B cell (primary cell): Measurements from ENCODE around the gene CDK5RAP2. TPM values are rescaled to one million over a fixed set of nuclear protein-coding genes. Genes with fewer than 3 reads are reported as not detected.

Source experiments
- ATAC-seq: fragments of 200-7000 bp; cut with Tn5 transposase; one replicate; pipeline ENCODE4 v1.10.0; 2021; ENCODE audit warnings: low read depth, mild to moderate bottlenecking, moderate number of reproducible peaks, moderate library complexity
- CTCF ChIA-PET: fragments of 350-600 bp; sonication (Branson Sonifier 250); formaldehyde crosslinking; loops from one replicate; lab custom pipeline; 2021; ENCODE audit warnings: antibody characterized with exemption, inconsistent platforms; lab: Charles Lee
- POLR2A ChIA-PET: fragments of 350-600 bp; sonication (Branson Sonifier 250); formaldehyde crosslinking; loops from one replicate; lab custom pipeline; 2021; ENCODE audit warnings: antibody characterized with exemption; lab: Charles Lee
- DNase-seq: peaks from one replicate; pipeline ENCODE4 v3.0.0; 2013
- H2AFZ ChIP-seq: 2 replicates; pipeline ENCODE4 v1.6.1; 2012; ENCODE audit warnings: mild to moderate bottlenecking, low read depth, low read length; ENCODE audit not compliant: insufficient read depth, poor library complexity, severe bottlenecking
- H3K27ac ChIP-seq, 2 donors: 1 replicate in 1 of 2; 2 replicates in 1 of 2; pipeline ENCODE4 v1.5.1; 2012 to 2013; ENCODE audit warnings: low read length in 2 of 2, mild to moderate bottlenecking in 2 of 2, moderate library complexity in 1 of 2
- H3K27me3 ChIP-seq, 4 experiments: fragments of 200-600 bp in 1 of 4; sonication (generic) in 1 of 4; replicated peaks in 1 of 4; 1 replicate in 2 of 4; 2 replicates in 2 of 4; pipeline versions ENCODE4 v1.6.1 to v1.7.0; 2013 to 2016; ENCODE audit warnings: low read length in 3 of 4, mild to moderate bottlenecking in 2 of 4, mixed read lengths in 1 of 4, moderate library complexity in 1 of 4; ENCODE audit not compliant: insufficient read depth in 4 of 4, control insufficient read depth in 3 of 4; ENCODE audit errors: control extremely low read depth in 1 of 4
- H3K36me3 ChIP-seq, 2 experiments: replicated peaks in 1 of 2; 1 replicate in 1 of 2; 2 replicates in 1 of 2; pipeline versions ENCODE4 v1.6.1 to v1.7.1; 2013; ENCODE audit warnings: low read length in 1 of 2; ENCODE audit not compliant: insufficient read depth in 2 of 2, control insufficient read depth in 1 of 2; ENCODE audit errors: control extremely low read depth in 1 of 2, extremely low read depth in 1 of 2
- H3K4me1 ChIP-seq, 2 donors: fragments of 200-600 bp in 1 of 2; sonication (generic) in 1 of 2; 1 replicate in 1 of 2; 2 replicates in 1 of 2; pipeline versions ENCODE4 v1.5.1 to v1.6.1; 2013 to 2017; ENCODE audit warnings: low read length in 2 of 2; ENCODE audit not compliant: control insufficient read depth in 2 of 2, insufficient read depth in 2 of 2
- H3K4me2 ChIP-seq: replicated peaks from 2 replicates; pipeline ENCODE3; 2012; ENCODE audit warnings: mild to moderate bottlenecking, low read depth, low read length; ENCODE audit not compliant: poor library complexity, severe bottlenecking
- H3K4me3 ChIP-seq, 5 experiments: fragments of 200-600 bp in 1 of 5; sonication (generic) in 1 of 5; 1 replicate in 3 of 5; 2 replicates in 2 of 5; pipeline versions ENCODE4 v1.5.1 to v1.7.0; 2011 to 2016; ENCODE audit warnings: low read length in 4 of 5, mild to moderate bottlenecking in 4 of 5, low read depth in 2 of 5, control low read depth in 1 of 5, moderate library complexity in 1 of 5; ENCODE audit not compliant: insufficient read depth in 1 of 5; ENCODE audit errors: control extremely low read depth in 1 of 5, extremely low read depth in 1 of 5
- H3K79me2 ChIP-seq: fragments of 200-600 bp; sonication (generic); one replicate; pipeline ENCODE4 v1.6.0; 2016; ENCODE audit warnings: low read length; ENCODE audit not compliant: control insufficient read depth, insufficient read depth
- H3K9ac ChIP-seq: fragments of 200-600 bp; sonication (generic); 2 replicates; pipeline ENCODE4 v1.6.1; 2017; ENCODE audit warnings: mild to moderate bottlenecking, low read length, moderate library complexity
- H3K9me3 ChIP-seq, 3 donors: one replicate each; pipeline versions ENCODE4 v1.6.1 to v1.7.1; 2013; ENCODE audit warnings: low read length in 2 of 3; ENCODE audit not compliant: control insufficient read depth in 2 of 3, insufficient read depth in 1 of 3; ENCODE audit errors: control extremely low read depth in 1 of 3
- H4K20me1 ChIP-seq: 2 replicates; pipeline ENCODE4 v1.6.0; 2012; ENCODE audit warnings: mild to moderate bottlenecking, low read length; ENCODE audit not compliant: insufficient read depth, control insufficient read depth, poor library complexity, severe bottlenecking
- H3K27ac Mint-ChIP-seq: one replicate; pipeline ENCODE4 v1.8.0; 2021; ENCODE audit warnings: mixed read lengths
- H3K27me3 Mint-ChIP-seq: one replicate; pipeline ENCODE4 v1.8.0; 2021; ENCODE audit warnings: mixed read lengths
- H3K4me1 Mint-ChIP-seq: one replicate; pipeline ENCODE4 v1.8.0; 2021; ENCODE audit warnings: mixed read lengths
- H3K4me3 Mint-ChIP-seq: one replicate; pipeline ENCODE4 v1.8.0; 2021; ENCODE audit warnings: mixed read lengths
- H3K9me3 Mint-ChIP-seq: one replicate; pipeline ENCODE4 v1.8.0; 2022; ENCODE audit warnings: mixed read lengths; ENCODE audit not compliant: insufficient read depth
- CTCF ChIP-seq: fragments of 200-600 bp; IDR thresholded peaks from one replicate; pipeline ENCODE4 v1.8.0; 2022; ENCODE audit warnings: antibody characterized with exemption, mild to moderate bottlenecking
- EZH2 ChIP-seq: IDR thresholded peaks from 2 replicates; pipeline ENCODE4 v1.6.1; 2012; ENCODE audit warnings: borderline replicate concordance, low read depth, mild to moderate bottlenecking, moderate library complexity, low read length; ENCODE audit not compliant: insufficient read depth, poor library complexity, severe bottlenecking
- WGBS: methylation state at CpG from one replicate; pipeline ENCODE4 v1.1.5; 2013; ENCODE audit warnings: missing lambda C conversion rate; ENCODE audit not compliant: insufficient coverage; 5-methylcytosine and 5-hydroxymethylcytosine counted together
- intact Hi-C: fragments of 100-400 bp; cut with micrococcal nuclease; formaldehyde crosslinking; loops from one replicate; pipeline ENCODE4 v1.10.0; 2022
- polyA plus RNA-seq: library from polyadenylated mRNA; depleted of rRNA; stranded (reverse); fragments of >200 nt; gene quantifications from 2 replicates; pipeline ENCODE4 v1.2.3, GENCODE V29; 2012
- total RNA-seq, 2 donors: library from RNA; stranded (reverse); fragments of 120-200 nt in 1 of 2; gene quantifications; 1 replicate in 1 of 2; 2 replicates in 1 of 2; pipeline versions ENCODE4 v1.2.3 to v1.2.4, GENCODE V29; 2013 to 2022

CDK5RAP2 gene
- total and polyA plus RNA-seq, 2 donors (not counting 1 experiment from before 2014, with no cell fraction given), result 31.3 to 122 TPM

GRCh38 chr9:120443976-120444375 is 136.0 kb downstream of the CDK5RAP2 start:
- Histone ChIP-seq H3K9ac (no peak overlapping the region), H4K20me1 (no peaks in the 10 kb centered on the region), H3K4me1 (peaks cover 11 to 24% of the 10 kb centered on the region in 2 donors), H3K36me3 (peaks cover 0 to 79% of the 10 kb centered on the region in 2 experiments), H3K79me2 (no peaks in the 10 kb centered on the region), H3K27ac (no peak overlapping the region), H2AFZ (no peak overlapping the region), H3K27me3 (no peaks in the 10 kb centered on the region), H3K4me2 (no peak overlapping the region), H3K9me3 (no peaks in the 10 kb centered on the region), H3K4me3 (no peak overlapping the region)
- Mint-ChIP-seq H3K4me1 (peaks cover 15% of the 10 kb centered on the region), H3K27ac (no peak overlapping the region), H3K27me3 (no peaks in the 10 kb centered on the region), H3K4me3 (no peak overlapping the region), H3K9me3 (peaks cover 4% of the 10 kb centered on the region)
- ChIA-PET POLR2A (no interaction called here), CTCF (no interaction called here)
- WGBS, result 100% methylated on average over 2 of the region's 3 CpGs
- intact Hi-C loops, result no loop called here
- TF ChIP-seq CTCF, result no peak
- TF ChIP-seq EZH2, result no peak
- ATAC-seq (no peak), DNase-seq (no peak)

- Histone ChIP-seq H2AFZ (no peak overlapping the region), H3K4me2 (no peak overlapping the region), H3K36me3 (peaks cover 0 to 79% of the 10 kb centered on the region in 2 experiments), H4K20me1 (no peaks in the 10 kb centered on the region), H3K27me3 (no peaks in the 10 kb centered on the region), H3K4me3 (no peak overlapping the region), H3K9ac (no peak overlapping the region), H3K9me3 (no peaks in the 10 kb centered on the region), H3K27ac (no peak overlapping the region), H3K79me2 (no peaks in the 10 kb centered on the region), H3K4me1 (peaks cover 11 to 24% of the 10 kb centered on the region in 2 donors)
- intact Hi-C loops, result no loop called here
- ChIA-PET POLR2A (no interaction called here), CTCF (no interaction called here)
- Mint-ChIP-seq H3K9me3 (peaks cover 4% of the 10 kb centered on the region), H3K4me1 (peaks cover 12% of the 10 kb centered on the region), H3K4me3 (no peak overlapping the region), H3K27me3 (no peaks in the 10 kb centered on the region), H3K27ac (no peak overlapping the region)
- DNase-seq, result no peak
- no peak for TF ChIP-seq EZH2
- no peak for TF ChIP-seq CTCF
- ATAC-seq, result no peak
- 100% methylated on average over 2 of the region's 2 CpGs for WGBS
Observed at GRCh38 chr9:120443489-120443888, 136.5 kb downstream of the CDK5RAP2 start.
